Measurements from ENCODE around the gene SFXN4. TPM values are rescaled to one million over a fixed set of nuclear protein-coding genes. Genes with fewer than 3 reads are reported as not detected.

SFXN4 gene
- total RNA-seq, 2 experiments from 2014 or later = 7.1 to 7.8 TPM

- Histone ChIP-seq H3K36me3 (ENCODE audit: insufficient read depth, low read length) (no peaks in the 10 kb centered on the region), H3K27me3 (ENCODE audit: control insufficient read depth in 1 of 2, insufficient read depth in 2 of 2, low read length in 2 of 2) (no peaks in the 10 kb centered on the region), H3K4me3 (ENCODE audit: low read length) (no peak overlapping the region), H3K4me1 (ENCODE audit: insufficient read depth, low read length) (peaks cover 43% of the 10 kb centered on the region), H3K9me3 (ENCODE audit: control insufficient read depth in 1 of 2, insufficient read depth in 1 of 2, low read length in 2 of 2) (no peaks in the 10 kb centered on the region), H3K27ac (ENCODE audit: low read depth in 1 of 2, low read length in 2 of 2) (no peak overlapping the region)
- TF ChIP-seq CTCF (IDR thresholded peaks at IDR 0.05) = no peak
- Mint-ChIP-seq H3K4me1 (ENCODE audit: low read depth) (peaks cover 23% of the 10 kb centered on the region), H3K9me3 (no peaks in the 10 kb centered on the region), H3K36me3 (ENCODE audit: low read depth) (no peaks in the 10 kb centered on the region), H3K4me3 (no peak overlapping the region), H3K27ac (peak overlapping the region; percentile 81), H3K27me3 (no peaks in the 10 kb centered on the region)
- intact Hi-C loops (cut with DNase I, micrococcal nuclease) = no loop called here
- CTCF ChIA-PET = no interaction called here
- DNase-seq (peak in 4 of 14 experiments; percentile 17 to 63 (median 40)), ATAC-seq (ENCODE audit: poor library complexity) (peak; percentile 5)
- POLR2A ChIA-PET = interaction anchor here (0.5 to 2.6 kb wide), 2 partner anchors 16 to 409 kb away, joined by 3 to 9 read pairs; partner anchors contain the start of gene EIF3A
Measured at GRCh38 chr10:119095640-119096039, 69.9 kb downstream of the SFXN4 start.

DNA sequence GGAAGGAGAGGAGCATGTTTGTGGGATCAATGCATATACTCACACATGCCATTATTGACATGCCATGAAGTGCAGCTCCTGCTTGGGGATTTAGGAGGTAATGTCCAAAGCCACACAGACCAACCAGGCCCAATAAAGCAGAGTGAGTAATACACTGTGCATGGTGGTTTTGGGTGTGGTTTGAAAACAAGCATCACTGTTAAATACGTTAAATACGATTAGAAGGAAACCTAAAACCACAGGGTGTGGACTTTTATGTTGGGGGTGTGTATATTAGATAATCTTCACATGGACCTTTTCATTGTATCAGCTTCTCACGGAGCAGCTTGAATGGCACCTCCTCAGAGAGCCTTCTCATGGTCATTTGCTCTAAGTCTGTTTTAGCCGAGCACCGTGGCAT, 74.5 kb downstream of the SFXN4 start:
- Mint-ChIP-seq H3K4me3 (peak overlapping the region; percentile 67), H3K27ac (peak overlapping the region; percentile 98), H3K27me3 (no peaks in the 10 kb centered on the region), H3K9me3 (peaks cover 2% of the 10 kb centered on the region), H3K4me1 (ENCODE audit: low read depth) (peaks cover 42% of the 10 kb centered on the region), H3K36me3 (ENCODE audit: low read depth) (no peaks in the 10 kb centered on the region)
- H3K4me3 ChIP-seq (ENCODE audit: low read length) = no peak overlapping the region
- DNase-seq = peak in 13 of 14 experiments; percentile 14 to 94 (median 43)
- peak; percentile 88 for ATAC-seq (ENCODE audit: poor library complexity)
- H3K9me3 ChIP-seq (ENCODE audit: control insufficient read depth in 1 of 2, insufficient read depth in 1 of 2, low read length in 2 of 2) = no peaks in the 10 kb centered on the region
- peak overlapping the region; percentile 56 to 71 for H3K27ac ChIP-seq (ENCODE audit: low read depth in 1 of 2, low read length in 2 of 2)
- no peaks in the 10 kb centered on the region for H3K27me3 ChIP-seq (ENCODE audit: control insufficient read depth in 1 of 2, insufficient read depth in 2 of 2, low read length in 2 of 2)
- peaks cover 40% of the 10 kb centered on the region for H3K4me1 ChIP-seq (ENCODE audit: insufficient read depth, low read length)
- no peak for TF ChIP-seq CTCF (IDR thresholded peaks at IDR 0.05)
- POLR2A ChIA-PET = interaction anchor here (0.6 to 5.4 kb wide), 10 partner anchors 8 to 121 kb away, joined by 4 to 58 read pairs (median 5); partner anchors contain the start of genes DENND10, EIF3A and GRK5
- intact Hi-C loops (cut with DNase I, micrococcal nuclease) = loop anchor here in 1 of 2 experiments (5.0 kb wide), 1 partner anchor 41 kb away; no protein-coding TSS in a partner anchor
- CTCF ChIA-PET = interaction anchor here (1.9 kb wide), 1 partner anchor 116 kb away, joined by 5 read pairs; the partner anchor contains the start of gene GRK5
- no peaks in the 10 kb centered on the region for H3K36me3 ChIP-seq (ENCODE audit: insufficient read depth, low read length)

Other genes with a start within 250 kb of the SFXN4 start
- under 1 TPM; 0.08 to 0.14 TPM for gene NANOS1, start 136.0 kb downstream of the SFXN4 start, total RNA-seq
- 100 to 1,000 TPM; 129 TPM for gene EIF3A, start 84.9 kb downstream of the SFXN4 start, total RNA-seq
- 10 to 100 TPM; 40.4 to 45.6 TPM for gene DENND10, start 61.6 kb downstream of the SFXN4 start, total RNA-seq
- gene PRDX3, start 13.1 kb upstream of the SFXN4 start, total RNA-seq = 1 to 10 TPM; 7.1 to 7.5 TPM
- 10 to 100 TPM; 19.2 to 20.8 TPM for gene GRK5, start 41.9 kb upstream of the SFXN4 start, total RNA-seq

Data from CD4-positive, alpha-beta T cell (primary cell).